T-helper 9 cell (primary cell): ENCODE results near the gene NFATC3.
"Not testable (repeated sequence)": the region's sequence is repeated elsewhere in the genome, so short reads cannot be mapped to it uniquely, and the experiment has no call there.

ENCODE experiments used
- DNase-seq: peaks from one replicate; pipeline ENCODE4 v3.0.0-alpha.2; 2020

NFATC3 gene

DNA sequence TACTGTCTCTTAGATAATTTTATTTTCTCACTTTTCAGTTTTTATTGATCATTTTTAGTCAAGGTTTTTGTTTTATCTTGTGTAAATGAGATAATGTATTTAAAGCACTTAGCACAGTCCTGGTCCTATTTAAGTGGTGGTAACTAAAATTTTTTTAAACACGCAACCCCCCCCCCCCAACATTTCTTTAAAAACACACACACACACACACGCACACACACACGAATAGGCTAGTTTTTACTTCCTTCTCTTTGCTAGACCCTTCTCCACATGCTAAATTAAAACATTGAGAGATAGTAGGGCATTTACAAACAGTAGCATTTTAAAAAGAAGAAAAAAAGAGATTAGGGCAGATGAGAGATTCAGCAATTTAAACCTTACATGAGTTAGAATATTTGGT is 5.0 kb downstream of the NFATC3 start:
- DNase-seq, result no peak

GRCh38 chr16:68090533-68090932 is 5.4 kb downstream of the NFATC3 start:
- no peak for DNase-seq

GRCh38 chr16:68091380-68092261 is 6.5 kb downstream of the NFATC3 start:
- no peak for DNase-seq

GRCh38 chr16:68092275-68092674 is 7.1 kb downstream of the NFATC3 start:
- not testable (repeated sequence) for DNase-seq

GRCh38 chr16:68093816-68094613 is 8.8 kb downstream of the NFATC3 start:
- DNase-seq, result no peak

DNA sequence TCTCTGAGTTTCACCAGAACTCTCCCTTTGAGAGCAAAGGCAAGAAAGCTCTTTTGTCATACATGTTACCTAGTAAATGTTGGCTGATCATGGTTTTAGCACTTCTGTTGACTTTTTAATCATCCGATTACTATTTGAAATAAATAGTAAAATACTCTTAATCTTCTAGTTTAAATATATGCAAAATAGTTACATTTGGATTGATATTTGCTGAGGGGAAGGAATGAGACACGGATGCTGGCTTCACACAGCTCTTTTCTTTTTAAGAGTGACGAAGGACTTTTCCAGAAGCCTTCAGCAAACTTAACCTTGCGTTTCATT is 9.4 kb downstream of the NFATC3 start:
- DNase-seq, result no peak

DNA sequence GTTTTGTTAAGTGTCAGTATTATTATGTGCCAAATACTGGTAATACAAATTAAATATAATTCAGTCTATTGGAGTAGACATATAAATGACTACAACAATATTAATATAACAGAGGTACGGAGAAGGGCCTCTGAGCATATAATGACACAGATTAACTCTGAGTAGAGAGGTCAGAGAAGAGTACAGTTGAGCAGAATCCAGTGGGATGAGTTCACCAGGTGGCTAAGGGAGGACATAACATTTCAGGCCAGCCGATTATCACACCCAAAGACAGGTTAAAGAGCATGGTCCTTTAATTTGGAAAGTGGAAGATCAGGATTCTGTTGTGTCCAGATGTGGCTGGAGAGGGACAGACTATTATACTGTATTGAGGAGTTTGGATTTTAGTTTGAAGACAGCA is 11.3 kb downstream of the NFATC3 start:
- DNase-seq, result no peak

DNA sequence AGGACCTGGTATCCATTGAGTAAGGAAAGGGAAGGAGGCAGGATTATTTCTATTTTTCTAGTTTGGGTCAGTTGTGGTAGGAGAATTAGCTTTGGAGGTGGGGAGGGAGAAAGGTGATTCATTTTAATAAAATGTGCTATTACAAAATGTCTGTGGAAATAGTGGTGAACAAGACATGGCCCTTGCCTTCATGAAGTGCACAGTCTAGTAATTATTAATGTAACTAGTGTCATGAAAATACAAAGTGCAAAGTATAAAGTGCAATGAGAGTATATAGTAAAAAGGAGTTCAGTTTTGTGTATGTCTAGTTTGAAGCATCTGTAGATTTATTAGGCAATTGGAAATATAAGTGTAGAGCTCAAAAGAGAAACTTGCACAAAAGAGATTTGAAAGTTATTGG is 11.9 kb downstream of the NFATC3 start:
- DNase-seq, result no peak

DNA sequence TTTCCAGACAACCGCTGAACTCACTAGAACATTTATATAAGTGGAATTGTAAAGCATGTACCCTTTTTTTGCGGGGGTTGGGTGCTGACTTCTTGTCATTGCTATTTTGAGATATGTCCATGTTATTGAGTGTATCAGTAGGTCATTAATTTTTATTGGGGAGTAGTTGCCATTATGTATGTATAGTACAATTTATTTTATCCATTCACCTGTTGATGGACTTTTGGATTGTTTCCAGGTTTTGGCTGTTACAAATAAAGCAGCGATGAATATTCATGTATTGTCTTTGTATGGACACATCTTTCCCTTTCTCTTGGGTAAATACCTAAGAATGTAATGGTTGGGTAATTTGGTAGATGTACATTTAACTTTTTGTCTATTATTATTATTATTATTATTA is 12.7 kb downstream of the NFATC3 start:
- no peak for DNase-seq

DNA sequence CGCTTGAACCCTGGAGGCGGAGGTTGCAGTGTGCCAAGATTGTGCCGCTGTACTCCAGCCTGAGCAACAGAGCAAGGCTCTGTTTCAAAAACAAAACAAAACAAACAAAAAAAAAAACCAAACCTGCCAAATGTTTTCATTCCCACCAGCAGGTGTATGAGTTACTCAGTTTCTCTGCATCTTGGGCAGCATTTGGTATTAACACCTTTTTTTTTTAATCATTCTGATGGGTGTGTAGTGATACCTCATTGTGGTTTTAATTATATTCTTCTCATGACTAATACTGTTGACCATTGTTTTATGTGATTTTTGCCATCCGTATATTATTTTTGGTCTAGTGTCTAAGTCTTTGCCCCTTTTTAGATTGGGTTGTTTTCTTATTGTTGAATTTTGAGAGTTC is 15.3 kb downstream of the NFATC3 start:
- DNase-seq, result no peak

GRCh38 chr16:68105611-68106010 is 20.4 kb downstream of the NFATC3 start:
- DNase-seq, result no peak

- not testable (repeated sequence) for DNase-seq
These were observed 22.2 kb downstream of the NFATC3 start for GRCh38 chr16:68107230-68107928.

GRCh38 chr16:68109156-68109555 is 24.0 kb downstream of the NFATC3 start:
- DNase-seq, result not testable (repeated sequence)

- DNase-seq, result not testable (repeated sequence)
These were observed 25.4 kb downstream of the NFATC3 start for GRCh38 chr16:68110611-68111010.

GRCh38 chr16:68111379-68111778 is 26.2 kb downstream of the NFATC3 start:
- DNase-seq, result no peak

GRCh38 chr16:68113059-68113761 is 28.0 kb downstream of the NFATC3 start:
- DNase-seq, result no peak

GRCh38 chr16:68113765-68114240 is 28.6 kb downstream of the NFATC3 start:
- DNase-seq, result no peak

- DNase-seq, result not testable (repeated sequence)
These were observed 29.8 kb downstream of the NFATC3 start for GRCh38 chr16:68114939-68115338.

DNA sequence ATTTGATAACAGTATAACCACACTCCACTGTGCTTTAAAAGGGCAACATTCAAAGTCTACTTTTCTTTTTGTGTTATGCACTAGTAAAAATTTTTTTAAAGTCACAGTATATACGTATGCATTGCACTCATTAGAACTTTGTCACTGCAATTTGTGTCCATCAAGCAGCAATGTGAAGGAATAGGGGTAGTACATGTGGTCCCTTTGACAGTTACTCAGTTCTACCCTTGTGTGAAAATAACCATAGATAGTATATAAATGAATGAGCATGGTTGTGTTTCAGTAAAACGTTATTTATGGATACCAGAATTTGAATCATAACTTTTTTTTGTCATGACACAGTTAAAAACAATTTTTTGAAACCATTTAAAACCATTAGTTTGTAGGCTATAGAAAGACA is 30.7 kb downstream of the NFATC3 start:
- DNase-seq, result no peak

- DNase-seq, result no peak
These were observed 31.2 kb downstream of the NFATC3 start for GRCh38 chr16:68116256-68116867.

- no peak for DNase-seq
These were observed 32.7 kb downstream of the NFATC3 start for GRCh38 chr16:68117884-68118283.

DNA sequence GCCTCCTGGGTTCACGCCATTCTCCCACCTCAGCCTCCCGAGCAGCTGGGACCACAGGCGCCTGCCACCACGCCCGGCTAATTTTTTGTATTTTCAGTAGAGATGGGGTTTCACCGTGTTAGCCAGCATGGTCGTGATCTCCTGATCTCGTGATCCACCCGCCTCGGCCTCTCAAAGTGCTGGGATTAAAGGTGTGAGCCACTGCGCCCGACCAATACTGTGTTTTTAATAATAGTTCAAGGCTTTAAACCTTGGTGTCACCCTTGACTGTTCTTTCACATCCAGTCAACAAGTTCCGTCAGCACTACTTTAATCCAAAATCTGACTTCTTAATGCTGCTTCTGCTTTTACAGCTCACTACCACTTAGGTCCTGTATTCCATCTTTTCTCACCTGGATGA is 33.8 kb downstream of the NFATC3 start:
- not testable (repeated sequence) for DNase-seq
